RWPE2 (cell line): ENCODE data around the gene C8A.

ENCODE experiments used
- ATAC-seq: fragments of 200-7000 bp; cut with Tn5 transposase; 3 replicates; pipeline ENCODE4 v1.9.1; 2021; ENCODE audit warnings: low read depth
- DNase-seq: peaks from one replicate; pipeline ENCODE4 v3.0.0-alpha.2; 2020; ENCODE audit warnings: low spot score
- H3K27ac ChIP-seq: fragments of 450-650 bp; 2 replicates; pipeline ENCODE4 v1.5.1; 2017; ENCODE audit warnings: mild to moderate bottlenecking; ENCODE audit not compliant: poor library complexity, severe bottlenecking
- H3K27me3 ChIP-seq: fragments of 250-450 bp; sonication (Bioruptor Pico); 2 replicates; pipeline ENCODE4 v1.5.1; 2021; ENCODE audit warnings: mild to moderate bottlenecking, moderate library complexity; ENCODE audit not compliant: insufficient read depth, poor library complexity, severe bottlenecking
- H3K36me3 ChIP-seq: fragments of 250-450 bp; sonication (Bioruptor Pico); 2 replicates; pipeline ENCODE4 v1.5.1; 2020; ENCODE audit warnings: low read depth, mild to moderate bottlenecking, moderate library complexity
- H3K4me1 ChIP-seq: fragments of 250-450 bp; sonication (Bioruptor Pico); 2 replicates; pipeline ENCODE4 v1.5.1; 2021; ENCODE audit warnings: mild to moderate bottlenecking, moderate library complexity; ENCODE audit not compliant: insufficient read depth, poor library complexity, severe bottlenecking
- H3K4me3 ChIP-seq: fragments of 250-450 bp; sonication (Bioruptor Pico); 2 replicates; pipeline ENCODE4 v1.5.1; 2021; ENCODE audit warnings: mild to moderate bottlenecking, moderate library complexity; ENCODE audit not compliant: severe bottlenecking
- H3K9me3 ChIP-seq: fragments of 250-450 bp; sonication (Bioruptor Pico); 2 replicates; pipeline ENCODE4 v1.5.1; 2021; ENCODE audit warnings: mild to moderate bottlenecking, moderate library complexity; ENCODE audit not compliant: severe bottlenecking
- CTCF ChIP-seq: fragments of 450-650 bp; IDR thresholded peaks from one replicate; pipeline ENCODE4 v1.5.1; 2017; ENCODE audit warnings: mild to moderate bottlenecking, moderate library complexity; ENCODE audit not compliant: poor library complexity, severe bottlenecking

The C8A gene

GRCh38 chr1:56903778-56904177, 49.2 kb downstream of the C8A start:
- H3K27me3 ChIP-seq: no peaks in the 10 kb centered on the region

GRCh38 chr1:56904663-56905397, 50.2 kb downstream of the C8A start:
- Histone ChIP-seq H3K4me1 (no peaks in the 10 kb centered on the region), H3K36me3 (no peaks in the 10 kb centered on the region), H3K4me3 (no peak overlapping the region), H3K27me3 (no peaks in the 10 kb centered on the region), H3K27ac (no peak overlapping the region), H3K9me3 (no peaks in the 10 kb centered on the region)
- no peak for TF ChIP-seq CTCF
- DNase-seq: no peak
- ATAC-seq: no peak

More at GRCh38 chr1:56903778-56904177, 49.2 kb downstream of the C8A start:
- Histone ChIP-seq H3K36me3 (no peaks in the 10 kb centered on the region), H3K4me3 (no peak overlapping the region), H3K4me1 (no peaks in the 10 kb centered on the region), H3K27ac (no peak overlapping the region), H3K9me3 (no peaks in the 10 kb centered on the region)
- no peak for DNase-seq
- no peak for ATAC-seq
- TF ChIP-seq CTCF: no peak

- TF ChIP-seq CTCF: no peak
- Histone ChIP-seq H3K4me1 (no peaks in the 10 kb centered on the region), H3K9me3 (no peaks in the 10 kb centered on the region), H3K36me3 (no peaks in the 10 kb centered on the region), H3K27ac (no peak overlapping the region), H3K4me3 (no peak overlapping the region), H3K27me3 (no peaks in the 10 kb centered on the region)
- ATAC-seq (no peak), DNase-seq (no peak)
These were observed 51.1 kb downstream of the C8A start for GRCh38 chr1:56905667-56906066.

GRCh38 chr1:56908619-56909221, 54.1 kb downstream of the C8A start:
- H3K27ac ChIP-seq: no peak overlapping the region
- no peak for TF ChIP-seq CTCF
- H3K36me3 ChIP-seq: no peaks in the 10 kb centered on the region
- H3K9me3 ChIP-seq: no peaks in the 10 kb centered on the region
- ATAC-seq (no peak), DNase-seq (no peak)
- H3K27me3 ChIP-seq: no peaks in the 10 kb centered on the region
- no peaks in the 10 kb centered on the region for H3K4me1 ChIP-seq
- H3K4me3 ChIP-seq: no peak overlapping the region

- Histone ChIP-seq H3K27ac (no peak overlapping the region), H3K27me3 (no peaks in the 10 kb centered on the region), H3K4me3 (no peak overlapping the region), H3K4me1 (no peaks in the 10 kb centered on the region), H3K36me3 (no peaks in the 10 kb centered on the region), H3K9me3 (no peaks in the 10 kb centered on the region)
- TF ChIP-seq CTCF: no peak
- DNase-seq (no peak), ATAC-seq (no peak)
These were observed 55.9 kb downstream of the C8A start for GRCh38 chr1:56910441-56910985.
